ENCODE data around the gene OR51B5. TPM values are rescaled to one million over a fixed set of nuclear protein-coding genes. Genes with fewer than 3 reads are reported as not detected.
"Not testable (repeated sequence)": the region's sequence is repeated elsewhere in the genome, so short reads cannot be mapped to it uniquely, and the experiment has no call there.

The OR51B5 gene
- total RNA-seq, 4 donors from 2014 or later, result not detected

DNA sequence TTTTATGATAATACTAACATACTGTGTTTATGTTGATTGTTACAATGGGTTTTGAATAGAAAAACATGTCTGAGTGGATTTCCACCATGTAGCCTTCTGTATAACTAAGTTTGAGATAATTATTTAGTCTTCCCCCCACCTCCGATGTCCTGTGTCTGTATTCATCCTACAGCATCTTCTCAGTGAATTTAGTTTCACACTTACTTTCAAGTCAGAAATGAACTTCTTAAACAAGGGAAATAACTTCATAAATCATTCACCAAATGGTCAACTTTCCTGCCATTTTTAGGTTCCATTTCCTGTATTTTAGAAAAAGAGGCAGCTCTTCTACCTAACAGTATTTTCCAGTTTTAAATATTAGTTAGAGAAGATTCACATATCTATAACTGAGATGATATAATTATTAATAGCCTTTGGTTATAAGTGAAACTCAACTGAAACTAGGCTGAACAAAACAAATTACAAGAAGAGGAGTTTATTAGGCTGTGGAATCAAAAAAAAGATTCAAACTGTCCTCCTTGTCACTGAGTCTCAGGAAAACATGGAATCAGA lies 3.5 kb downstream of the OR51B5 start:
- TF ChIP-seq CTCF (IDR thresholded peaks at IDR 0.05 in 4 of 5, conservative IDR thresholded peaks at IDR 0.05 in 1 of 5), result no peak
- no peak for TF ChIP-seq POLR2A (IDR thresholded peaks at IDR 0.05)
- no peak for ATAC-seq
- H3K9me3 ChIP-seq, result no peaks in the 10 kb centered on the region
- intact Hi-C loops (cut with DNase I; ENCODE audit: low total_unique reads), result no loop called here
- in situ Hi-C loops (cut with MboI; ENCODE audit: low sequenced_read_pairs in 4 of 4), result no loop called here
- no peaks in the 10 kb centered on the region for H3K27me3 ChIP-seq
- no peaks in the 10 kb centered on the region for H3K36me3 ChIP-seq
- H3K27ac ChIP-seq, result no peak overlapping the region
- no peak for DNase-seq
- H3K4me1 ChIP-seq, result no peaks in the 10 kb centered on the region
- no peak overlapping the region for H3K4me3 ChIP-seq

- H3K27me3 ChIP-seq; intact Hi-C loops (cut with DNase I; ENCODE audit: low total_unique reads); H3K9me3 ChIP-seq; H3K4me1 ChIP-seq; H3K36me3 ChIP-seq; DNase-seq; in situ Hi-C loops (cut with MboI; ENCODE audit: low sequenced_read_pairs in 4 of 4); H3K4me3 ChIP-seq; ATAC-seq; H3K27ac ChIP-seq: not testable (repeated sequence)
Measured at GRCh38 chr11:5337253-5337652, 6.1 kb downstream of the OR51B5 start.

DNA sequence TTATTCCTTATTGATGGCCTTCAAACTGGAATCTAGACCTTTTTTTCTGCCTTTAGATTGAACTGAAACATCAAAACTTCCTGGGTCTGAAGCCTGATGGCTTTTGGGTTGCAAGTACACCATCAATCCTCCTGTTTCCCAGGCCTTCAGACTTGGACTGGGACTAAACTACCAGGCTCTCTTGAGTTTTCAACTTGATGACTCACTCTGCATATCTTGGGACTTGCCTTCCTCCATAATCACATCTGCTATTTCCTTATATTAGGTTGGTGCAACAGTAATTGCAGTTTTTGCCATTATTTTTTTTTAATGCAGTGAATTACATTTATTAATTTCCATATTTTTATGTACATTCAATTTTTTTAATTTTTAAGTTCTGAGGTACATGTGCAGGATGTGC lies 7.0 kb downstream of the OR51B5 start:
- Histone ChIP-seq H3K4me1 (no peaks in the 10 kb centered on the region), H3K4me3 (no peak overlapping the region), H3K36me3 (no peaks in the 10 kb centered on the region), H3K27ac (no peak overlapping the region), H3K9me3 (no peaks in the 10 kb centered on the region), H3K27me3 (no peaks in the 10 kb centered on the region)
- no peak for ATAC-seq
- intact Hi-C loops (cut with DNase I; ENCODE audit: low total_unique reads), result no loop called here
- no peak for TF ChIP-seq POLR2A (IDR thresholded peaks at IDR 0.05)
- no peak for TF ChIP-seq CTCF (IDR thresholded peaks at IDR 0.05 in 4 of 5, conservative IDR thresholded peaks at IDR 0.05 in 1 of 5)
- DNase-seq, result no peak
- in situ Hi-C loops (cut with MboI; ENCODE audit: low sequenced_read_pairs in 4 of 4), result no loop called here

DNA sequence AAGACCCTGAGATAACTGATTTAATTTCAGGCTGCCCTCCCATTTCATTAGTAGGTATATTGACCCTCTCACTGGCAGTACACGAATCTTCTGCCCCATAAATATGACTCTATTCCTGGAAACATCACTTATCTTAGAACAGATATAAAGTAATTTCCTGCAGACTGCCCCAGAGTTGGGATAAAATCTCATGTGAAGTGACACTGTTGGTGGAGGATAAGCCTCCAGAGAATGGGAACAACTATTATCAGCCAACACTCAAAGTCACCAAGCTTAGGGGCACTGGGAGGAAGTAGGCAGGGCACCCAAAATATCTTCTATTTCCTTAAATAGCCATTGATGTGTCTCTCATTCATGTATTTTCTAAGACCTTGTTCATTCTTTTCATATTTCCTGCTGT lies 8.2 kb downstream of the OR51B5 start:
- TF ChIP-seq POLR2A (IDR thresholded peaks at IDR 0.05) (no peak), CTCF (IDR thresholded peaks at IDR 0.05 in 4 of 5, conservative IDR thresholded peaks at IDR 0.05 in 1 of 5) (no peak)

GRCh38 chr11:5324197-5324596 lies 19.1 kb downstream of the OR51B5 start, which contains the start of gene OR51B2:
OR51B2 (minus strand) TSS chr11:5324297; CDS start chr11:5324297, 0 bp downstream.
- DNase-seq, result no peak
- ATAC-seq, result no peak
- Histone ChIP-seq H3K4me1 (no peaks in the 10 kb centered on the region), H3K4me3 (no peak within 1 kb of the TSS), H3K9me3 (no peaks in the 10 kb centered on the region), H3K36me3 (no peaks in the 10 kb centered on the region), H3K27ac (no peak within 1 kb of the TSS), H3K27me3 (no peaks in the 10 kb centered on the region)
- in situ Hi-C loops (cut with MboI; ENCODE audit: low sequenced_read_pairs in 4 of 4) (no loop called here), intact Hi-C loops (cut with DNase I; ENCODE audit: low total_unique reads) (no loop called here)
- TF ChIP-seq POLR2A (IDR thresholded peaks at IDR 0.05), result no peak
- no peak for TF ChIP-seq CTCF (IDR thresholded peaks at IDR 0.05 in 4 of 5, conservative IDR thresholded peaks at IDR 0.05 in 1 of 5)

More for the DNA sequence above, 8.2 kb downstream of the OR51B5 start:
- no peaks in the 10 kb centered on the region for H3K27me3 ChIP-seq
- no peak overlapping the region for H3K27ac ChIP-seq
- in situ Hi-C loops (cut with MboI; ENCODE audit: low sequenced_read_pairs in 4 of 4) (no loop called here), intact Hi-C loops (cut with DNase I; ENCODE audit: low total_unique reads) (no loop called here)
- ATAC-seq, result no peak
- no peak for DNase-seq
- H3K36me3 ChIP-seq, result no peaks in the 10 kb centered on the region
- H3K4me1 ChIP-seq, result no peaks in the 10 kb centered on the region
- H3K9me3 ChIP-seq, result no peaks in the 10 kb centered on the region
- no peak overlapping the region for H3K4me3 ChIP-seq

All from gastrocnemius medialis (tissue), 4 donors.